Measurements from ENCODE around the gene KCNMA1. TPM values are rescaled to one million over a fixed set of nuclear protein-coding genes. Genes with fewer than 3 reads are reported as not detected.
A peak's percentile ranks its signal among the peaks of the same experiment; 100 is the strongest.

KCNMA1 gene
- polyA plus RNA-seq, 1 of the 3 experiments (the other 2 are of a cell fraction) = 107 TPM

- no peak for TF ChIP-seq ZBTB33 (IDR thresholded peaks at IDR 0.05; ENCODE audit: borderline replicate concordance, low read depth)
- no peak for TF ChIP-seq TAF1 (IDR thresholded peaks at IDR 0.05; ENCODE audit: borderline replicate concordance, low read depth, low read length)
- TF ChIP-seq IRF3 (IDR thresholded peaks at IDR 0.05; ENCODE audit: low read depth, low read length) = no peak
- TF ChIP-seq RFX5 (IDR thresholded peaks at IDR 0.05; ENCODE audit: low read length) = no peak
Observed at GRCh38 chr10:77293773-77294172, 343.8 kb downstream of the KCNMA1 start (continued).

- Histone ChIP-seq H3F3A (replicated peaks; ENCODE audit: insufficient read depth) (peaks cover 31% of the 10 kb centered on the region), H3K36me3 (replicated peaks in 1 of 2; ENCODE audit: control insufficient read depth in 1 of 2, insufficient read depth in 2 of 2, low read length in 1 of 2) (no peaks in the 10 kb centered on the region), H3K4me1 (ENCODE audit: control insufficient read depth in 1 of 2, insufficient read depth in 2 of 2, low read depth in 1 of 2, low read length in 1 of 2) (peaks cover 18 to 52% of the 10 kb centered on the region in 2 experiments), H3K4me2 (no peak overlapping the region), H3K27me3 (ENCODE audit: insufficient read depth) (no peaks in the 10 kb centered on the region), H3K27ac (ENCODE audit: low read depth in 2 of 2, low read length in 1 of 2) (peak overlapping the region in 1 of 2 experiments; percentile 87; a peak in 1 of 4 replicates), H3K79me2 (ENCODE audit: insufficient read depth) (peaks cover 8% of the 10 kb centered on the region; the same call in 1 of the 2 replicates), H2AFZ (ENCODE audit: low read depth) (no peak overlapping the region), H3K9ac (no peak overlapping the region), H3K9me2 (no peaks in the 10 kb centered on the region), H4K20me1 (ENCODE audit: insufficient read depth) (no peaks in the 10 kb centered on the region), H3K9me3 (no peaks in the 10 kb centered on the region), H3K4me3 (ENCODE audit: low read depth in 2 of 2, low read length in 1 of 2) (no peak overlapping the region)
- TF ChIP-seq GABPA (IDR thresholded peaks at IDR 0.05; ENCODE audit: low read depth) (no peak), MEF2A (IDR thresholded peaks at IDR 0.05; ENCODE audit: borderline replicate concordance, low read depth) (no peak), JUND (IDR thresholded peaks at IDR 0.05) (no peak), MXI1 (IDR thresholded peaks at IDR 0.05; ENCODE audit: low read depth, low read length) (no peak), PBX3 (IDR thresholded peaks at IDR 0.05) (no peak), YY1 (IDR thresholded peaks at IDR 0.05; ENCODE audit: low read depth) (no peak), USF2 (IDR thresholded peaks at IDR 0.05; ENCODE audit: borderline replicate concordance, low read depth, low read length) (no peak), GATA2 (CRISPR knock-in tag; IDR thresholded peaks at IDR 0.05) (no peak), POLR2AphosphoS5 (IDR thresholded peaks at IDR 0.05; ENCODE audit: low read depth, low read length) (no peak), TAF1 (IDR thresholded peaks at IDR 0.05; ENCODE audit: borderline replicate concordance, low read depth, low read length) (no peak)
- no peak for DNase-seq
- 90% methylated on average over 2 of the region's 2 CpGs for WGBS (ENCODE audit: low lambda C conversion rate)
- ChIA-PET CTCF (interaction anchor here (1.0 kb wide), 1 partner anchor 23 kb away, joined by 3 read pairs; no protein-coding TSS in a partner anchor), POLR2A (no interaction called here)
Observed at GRCh38 chr10:77293347-77293746, 344.3 kb downstream of the KCNMA1 start.

All from SK-N-SH (cell line).